ENCODE data around the gene P3H4.

- no peak for TF ChIP-seq POLR2A (IDR thresholded peaks at IDR 0.05)
- TF ChIP-seq, protein P1, sequence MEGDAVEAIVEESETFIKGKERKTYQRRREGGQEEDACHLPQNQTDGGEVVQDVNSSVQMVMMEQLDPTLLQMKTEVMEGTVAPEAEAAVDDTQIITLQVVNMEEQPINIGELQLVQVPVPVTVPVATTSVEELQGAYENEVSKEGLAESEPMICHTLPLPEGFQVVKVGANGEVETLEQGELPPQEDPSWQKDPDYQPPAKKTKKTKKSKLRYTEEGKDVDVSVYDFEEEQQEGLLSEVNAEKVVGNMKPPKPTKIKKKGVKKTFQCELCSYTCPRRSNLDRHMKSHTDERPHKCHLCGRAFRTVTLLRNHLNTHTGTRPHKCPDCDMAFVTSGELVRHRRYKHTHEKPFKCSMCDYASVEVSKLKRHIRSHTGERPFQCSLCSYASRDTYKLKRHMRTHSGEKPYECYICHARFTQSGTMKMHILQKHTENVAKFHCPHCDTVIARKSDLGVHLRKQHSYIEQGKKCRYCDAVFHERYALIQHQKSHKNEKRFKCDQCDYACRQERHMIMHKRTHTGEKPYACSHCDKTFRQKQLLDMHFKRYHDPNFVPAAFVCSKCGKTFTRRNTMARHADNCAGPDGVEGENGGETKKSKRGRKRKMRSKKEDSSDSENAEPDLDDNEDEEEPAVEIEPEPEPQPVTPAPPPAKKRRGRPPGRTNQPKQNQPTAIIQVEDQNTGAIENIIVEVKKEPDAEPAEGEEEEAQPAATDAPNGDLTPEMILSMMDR (IDR thresholded peaks at IDR 0.05), result no peak
Observed at GRCh38 chr17:41823580-41823979, 11.8 kb upstream of the P3H4 start.
